Skeletal muscle cell (primary cell): Measurements from ENCODE around the gene MARCHF11.

Experiments
- DNase-seq: peaks from one replicate; pipeline ENCODE4 v3.0.0-alpha.2; 2010; ENCODE audit warnings: low read depth
- H3K4me3 ChIP-seq: 2 replicates; pipeline ENCODE4 v1.5.1; 2011; ENCODE audit warnings: low read depth, mild to moderate bottlenecking, control low read depth, low read length, moderate library complexity

Gene MARCHF11

DNA sequence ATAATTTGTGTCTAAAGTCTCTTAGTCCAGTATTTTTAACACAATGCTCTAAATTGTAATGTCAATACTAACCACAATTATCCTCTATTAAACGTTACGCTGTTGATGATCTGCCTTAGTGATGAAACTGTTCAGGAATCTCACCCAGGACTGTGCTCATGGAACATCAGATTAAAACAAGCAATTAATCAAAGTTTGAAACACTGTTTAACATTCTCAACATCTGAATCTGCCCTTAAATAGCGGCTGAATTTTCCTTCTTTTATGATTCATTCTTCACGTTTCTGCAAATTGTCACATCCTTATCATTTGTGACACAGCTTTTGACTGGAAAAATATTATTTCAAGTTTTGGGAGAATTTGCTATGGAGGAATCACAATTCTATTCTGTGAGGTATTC is 113.8 kb downstream of the MARCHF11 start:
- H3K4me3 ChIP-seq = no peak overlapping the region
- no peak for DNase-seq

- DNase-seq = no peak
Measured at GRCh38 chr5:16064135-16064893, 115.3 kb downstream of the MARCHF11 start.

GRCh38 chr5:16061163-16061562 is 118.4 kb downstream of the MARCHF11 start:
- H3K4me3 ChIP-seq = no peak overlapping the region
- DNase-seq = no peak

More at GRCh38 chr5:16064135-16064893, 115.3 kb downstream of the MARCHF11 start:
- no peak overlapping the region for H3K4me3 ChIP-seq

DNA sequence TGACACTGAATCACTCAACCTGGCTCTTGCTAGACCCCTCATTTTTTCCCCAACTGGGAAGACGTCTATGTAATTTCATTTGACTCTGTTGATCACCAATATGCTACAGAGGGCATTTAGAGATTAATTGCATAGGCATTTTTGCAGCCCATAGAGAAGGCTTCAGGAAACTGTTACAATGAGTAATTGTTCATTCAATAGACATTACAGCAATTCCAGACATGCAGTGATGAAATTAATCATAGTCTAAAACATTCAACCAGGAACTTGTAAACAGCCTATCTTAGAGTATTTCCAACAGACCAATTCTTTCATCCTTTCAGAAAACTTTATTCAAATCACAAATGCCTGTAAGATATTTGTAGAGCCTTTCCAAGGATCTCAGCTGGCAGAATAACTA is 122.3 kb downstream of the MARCHF11 start:
- DNase-seq = no peak
- H3K4me3 ChIP-seq = no peak overlapping the region

- no peak overlapping the region for H3K4me3 ChIP-seq
- DNase-seq = no peak
Measured at GRCh38 chr5:16051246-16051755, 128.3 kb downstream of the MARCHF11 start.

GRCh38 chr5:16050414-16050813 is 129.2 kb downstream of the MARCHF11 start:
- no peak overlapping the region for H3K4me3 ChIP-seq

GRCh38 chr5:16049761-16050160 is 129.8 kb downstream of the MARCHF11 start:
- no peak for DNase-seq
- no peak overlapping the region for H3K4me3 ChIP-seq

More at GRCh38 chr5:16050414-16050813, 129.2 kb downstream of the MARCHF11 start:
- no peak for DNase-seq

DNA sequence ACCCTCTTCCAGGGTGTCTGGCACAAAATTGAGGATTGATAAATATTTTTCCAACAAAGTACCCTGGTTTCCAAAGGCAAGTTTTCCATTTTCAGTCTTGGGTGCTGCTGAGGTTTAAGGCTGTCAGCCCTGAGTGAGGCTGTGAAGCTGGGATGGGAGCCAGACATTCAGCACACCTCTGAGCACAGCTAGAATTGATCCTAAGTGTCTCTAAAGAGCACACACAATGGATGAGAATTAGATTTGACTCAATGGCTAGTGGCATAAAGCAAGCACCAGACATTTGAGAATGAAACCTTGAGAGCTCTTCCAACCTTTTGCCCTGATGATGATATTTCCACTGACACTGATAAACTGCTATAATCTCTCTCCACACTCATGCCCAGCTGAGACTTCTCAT is 131.5 kb downstream of the MARCHF11 start:
- DNase-seq = no peak
- no peak overlapping the region for H3K4me3 ChIP-seq

DNA sequence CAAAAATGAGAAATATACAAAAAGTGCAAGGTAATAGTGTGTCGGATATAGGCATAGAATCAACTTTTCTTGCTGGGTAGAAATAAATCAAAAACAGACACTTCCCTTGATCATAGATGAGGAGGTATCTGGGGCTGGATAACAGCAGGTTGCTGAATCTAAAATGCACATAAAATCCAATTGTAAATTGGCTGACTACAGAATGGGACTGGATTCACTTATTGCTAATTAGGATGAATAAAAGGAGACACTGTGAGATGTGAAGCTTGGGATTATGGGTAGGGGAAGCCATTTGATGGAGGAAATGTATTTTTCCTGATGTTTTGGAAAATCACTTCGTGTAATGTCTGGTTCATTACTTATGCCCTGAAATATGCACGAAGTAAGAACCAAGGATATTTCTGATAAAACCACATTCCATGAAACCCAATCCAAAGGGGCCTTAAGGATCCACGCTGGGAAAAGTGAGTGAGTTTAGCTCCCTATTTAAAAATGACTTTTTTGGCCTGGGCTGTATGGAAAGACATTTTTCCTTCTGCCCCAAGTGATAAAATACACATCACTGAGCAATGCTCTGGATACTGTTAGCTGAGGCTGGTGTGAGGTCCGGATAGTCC is 136.1 kb downstream of the MARCHF11 start:
- no peak for DNase-seq
- no peak overlapping the region for H3K4me3 ChIP-seq

DNA sequence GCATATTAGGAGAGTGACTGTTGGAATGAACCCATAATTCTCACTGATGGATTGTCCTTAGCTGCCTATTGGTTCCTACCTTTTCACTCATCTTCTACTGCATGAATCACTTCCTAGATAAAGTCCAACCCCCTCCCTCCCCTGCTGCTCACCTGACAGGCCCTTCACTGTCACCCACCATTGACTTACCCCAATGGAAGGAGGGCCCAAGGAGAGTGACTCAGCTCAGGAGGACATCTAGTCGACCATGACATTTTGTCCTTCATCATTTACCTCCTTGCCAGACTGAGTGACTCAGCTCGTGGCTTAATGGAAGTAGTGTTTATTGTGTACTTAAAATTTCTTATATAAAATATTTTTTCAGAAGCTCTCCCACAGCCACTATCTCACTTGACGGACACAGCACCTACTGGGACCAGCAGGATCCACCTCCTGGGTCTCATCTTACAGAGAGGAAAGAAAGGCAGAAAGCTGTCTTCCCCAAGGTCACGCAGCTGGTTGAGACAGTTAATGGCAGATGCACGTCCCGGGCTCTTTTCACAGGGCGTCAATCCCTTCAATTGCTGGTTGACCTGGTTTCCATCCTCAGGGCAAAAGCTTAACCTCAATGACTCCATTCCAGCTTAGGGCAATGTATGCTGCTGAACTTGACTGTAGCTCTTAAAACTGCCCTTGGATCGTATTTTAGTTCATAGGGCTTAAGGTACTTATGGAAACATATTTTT is 142.3 kb downstream of the MARCHF11 start:
- no peak for DNase-seq
- no peak overlapping the region for H3K4me3 ChIP-seq

GRCh38 chr5:16034319-16035001 is 145.1 kb downstream of the MARCHF11 start:
- no peak overlapping the region for H3K4me3 ChIP-seq
- DNase-seq = no peak

GRCh38 chr5:16033187-16033925 is 146.2 kb downstream of the MARCHF11 start:
- no peak overlapping the region for H3K4me3 ChIP-seq
- DNase-seq = no peak

DNA sequence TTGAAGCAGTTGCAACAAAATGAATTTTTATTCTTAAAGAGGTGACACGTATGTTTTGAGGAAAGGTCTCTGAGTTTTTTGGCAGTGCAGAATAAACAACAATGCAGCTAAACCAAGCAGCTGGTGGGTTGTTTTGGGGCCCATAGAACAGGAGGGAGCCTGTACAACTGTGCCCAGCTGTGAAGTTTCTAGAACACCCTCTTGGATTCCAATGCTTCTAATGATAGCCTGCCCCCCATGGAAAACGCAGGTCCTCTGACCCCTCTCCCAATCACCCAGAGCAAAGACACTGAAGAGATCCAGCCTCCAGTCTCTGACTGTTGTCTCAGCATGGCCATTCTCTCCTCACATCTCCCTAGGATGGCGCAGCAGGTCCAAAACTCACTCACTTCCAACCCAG is 150.9 kb downstream of the MARCHF11 start:
- no peak for DNase-seq

DNA sequence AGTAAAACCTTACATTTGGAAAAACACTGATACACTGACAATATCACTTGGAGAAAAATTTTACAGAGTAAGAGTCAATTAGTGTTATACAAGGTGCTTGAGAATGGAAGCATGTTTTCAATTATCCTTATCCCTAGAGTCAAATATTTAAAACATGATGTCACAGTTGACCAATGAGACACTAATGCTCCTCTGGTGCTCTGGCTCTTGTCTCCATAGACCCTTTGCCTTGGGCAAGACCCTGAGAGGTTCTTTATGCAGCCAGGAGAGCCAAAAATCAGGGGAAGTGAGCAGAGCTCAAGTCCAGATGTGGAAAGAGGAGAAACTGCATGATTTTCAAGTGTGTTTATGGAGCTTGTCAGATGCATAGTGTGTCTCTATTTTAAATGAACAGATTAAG is 153.9 kb downstream of the MARCHF11 start:
- no peak overlapping the region for H3K4me3 ChIP-seq
- no peak for DNase-seq

More for the DNA sequence above, 150.9 kb downstream of the MARCHF11 start:
- no peak overlapping the region for H3K4me3 ChIP-seq

DNA sequence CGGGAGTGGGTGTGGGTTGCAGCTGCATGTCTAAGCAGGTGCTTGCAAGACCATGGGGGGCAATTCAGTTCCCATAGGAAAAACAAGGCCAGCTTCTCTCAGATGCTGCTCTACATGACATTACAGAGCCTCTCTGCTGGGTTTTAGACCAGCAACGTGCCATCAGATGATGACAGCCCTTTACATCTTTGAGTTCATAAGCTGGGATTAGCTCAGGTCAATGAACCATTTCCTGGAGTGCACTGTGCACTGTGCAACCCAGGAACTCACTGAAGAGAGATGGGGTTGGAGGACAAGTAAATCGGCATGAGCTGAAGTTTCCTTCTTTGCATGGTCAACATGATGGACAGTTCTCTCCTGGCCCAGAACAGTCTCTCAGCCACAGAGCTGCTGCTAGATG is 160.6 kb downstream of the MARCHF11 start:
- H3K4me3 ChIP-seq = no peak overlapping the region
- no peak for DNase-seq

- H3K4me3 ChIP-seq = no peak overlapping the region
- DNase-seq = no peak
Measured at GRCh38 chr5:16017720-16018119, 161.9 kb downstream of the MARCHF11 start.
